Measurements from ENCODE around the gene RBPJL. TPM values are rescaled to one million over a fixed set of nuclear protein-coding genes. Genes with fewer than 3 reads are reported as not detected.

RBPJL gene
- total RNA-seq, 1 donor from 2014 or later: not detected

DNA sequence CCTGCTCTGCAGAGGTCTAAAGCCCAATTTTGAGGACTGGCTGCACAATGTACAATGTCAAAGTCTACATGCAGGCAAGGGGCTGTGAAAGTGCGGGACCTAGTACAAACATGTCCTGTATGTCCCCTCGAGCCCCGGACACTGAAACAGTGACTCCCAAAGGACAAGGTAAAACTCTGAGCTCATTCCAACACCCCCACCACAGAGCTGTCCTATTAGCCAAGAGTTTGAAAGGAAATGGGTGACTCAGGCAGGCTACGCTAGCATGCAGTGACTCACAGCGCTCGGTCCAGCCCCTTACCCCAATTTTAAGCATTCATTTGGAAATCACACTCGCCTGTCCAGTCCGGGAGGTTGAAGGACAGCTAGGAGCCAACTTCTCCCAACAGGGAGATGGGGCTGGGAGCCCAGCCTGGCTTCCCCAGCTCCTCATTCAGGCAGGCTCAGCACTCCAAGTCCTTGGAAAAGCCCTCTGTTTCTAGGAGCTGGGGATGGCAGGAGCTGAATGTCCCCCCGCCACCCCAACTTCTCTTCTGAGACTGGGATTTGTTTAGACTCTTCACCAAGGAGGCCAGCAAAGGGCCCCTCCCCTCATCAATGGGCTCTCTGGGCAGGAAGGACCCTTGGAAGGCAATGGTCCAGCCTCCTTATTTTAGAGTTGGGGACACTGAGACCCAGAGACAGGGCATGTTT is 37.7 kb downstream of the RBPJL start:
- Histone ChIP-seq H3K27me3 (ENCODE audit: low read depth) (no peaks in the 10 kb centered on the region), H3K4me1 (peaks cover 90% of the 10 kb centered on the region), H3K27ac (peak overlapping the region; percentile 93), H3K36me3 (peaks cover 24% of the 10 kb centered on the region), H3K9me3 (no peaks in the 10 kb centered on the region), H3K4me3 (peak overlapping the region; percentile 82)
- intact Hi-C loops (cut with DNase I): no loop called here
- TF ChIP-seq, protein P1, sequence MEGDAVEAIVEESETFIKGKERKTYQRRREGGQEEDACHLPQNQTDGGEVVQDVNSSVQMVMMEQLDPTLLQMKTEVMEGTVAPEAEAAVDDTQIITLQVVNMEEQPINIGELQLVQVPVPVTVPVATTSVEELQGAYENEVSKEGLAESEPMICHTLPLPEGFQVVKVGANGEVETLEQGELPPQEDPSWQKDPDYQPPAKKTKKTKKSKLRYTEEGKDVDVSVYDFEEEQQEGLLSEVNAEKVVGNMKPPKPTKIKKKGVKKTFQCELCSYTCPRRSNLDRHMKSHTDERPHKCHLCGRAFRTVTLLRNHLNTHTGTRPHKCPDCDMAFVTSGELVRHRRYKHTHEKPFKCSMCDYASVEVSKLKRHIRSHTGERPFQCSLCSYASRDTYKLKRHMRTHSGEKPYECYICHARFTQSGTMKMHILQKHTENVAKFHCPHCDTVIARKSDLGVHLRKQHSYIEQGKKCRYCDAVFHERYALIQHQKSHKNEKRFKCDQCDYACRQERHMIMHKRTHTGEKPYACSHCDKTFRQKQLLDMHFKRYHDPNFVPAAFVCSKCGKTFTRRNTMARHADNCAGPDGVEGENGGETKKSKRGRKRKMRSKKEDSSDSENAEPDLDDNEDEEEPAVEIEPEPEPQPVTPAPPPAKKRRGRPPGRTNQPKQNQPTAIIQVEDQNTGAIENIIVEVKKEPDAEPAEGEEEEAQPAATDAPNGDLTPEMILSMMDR (IDR thresholded peaks at IDR 0.05): no peak
- DNase-seq (no peak), ATAC-seq (peak; percentile 29 to 35)

DNA sequence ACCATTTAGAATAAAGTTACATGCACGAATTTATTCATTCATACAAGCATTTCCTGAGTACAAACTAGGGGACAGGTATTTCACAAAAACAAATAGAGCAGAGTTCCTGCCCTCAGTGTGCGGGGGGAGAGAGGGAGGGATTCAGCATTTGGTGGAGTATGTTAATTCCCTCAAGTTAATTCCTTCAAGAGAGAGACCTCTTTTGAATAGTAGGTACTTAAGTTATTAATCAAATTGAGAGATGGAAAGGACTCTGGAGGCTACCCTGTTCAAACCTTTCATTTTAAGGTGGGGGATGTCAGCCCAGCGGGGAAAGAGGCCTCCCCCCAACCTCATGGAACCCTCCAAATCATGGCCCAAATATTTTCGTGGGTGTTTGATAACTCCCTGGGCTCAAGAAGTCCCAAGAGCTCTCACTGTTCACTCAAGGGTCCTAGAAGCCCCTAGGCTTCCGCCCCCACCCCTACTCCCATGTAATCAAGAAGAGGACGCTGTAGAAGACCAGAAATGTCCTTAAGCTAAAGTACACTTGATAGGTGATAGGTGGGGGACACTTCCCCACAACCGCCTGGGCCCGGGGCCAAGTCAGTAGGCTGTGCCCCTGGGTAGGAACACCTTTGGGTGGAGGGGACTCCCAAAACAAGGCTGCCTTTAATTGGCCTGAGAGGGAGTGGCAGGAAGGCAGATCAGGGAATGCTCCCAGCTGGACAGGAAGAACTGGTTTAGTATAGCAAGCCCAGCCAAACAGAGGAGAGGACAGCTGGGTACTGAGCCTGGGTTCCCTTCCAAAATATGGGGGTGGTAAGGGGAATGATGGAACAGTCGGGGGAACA is 38.7 kb downstream of the RBPJL start:
- DNase-seq (peak; percentile 91), ATAC-seq (peak; percentile 58 to 75)
- Histone ChIP-seq H3K9me3 (no peaks in the 10 kb centered on the region), H3K27me3 (ENCODE audit: low read depth) (no peaks in the 10 kb centered on the region), H3K36me3 (peaks cover 15% of the 10 kb centered on the region), H3K4me1 (peaks cover 82% of the 10 kb centered on the region), H3K27ac (peak overlapping the region; percentile 93), H3K4me3 (peak overlapping the region; percentile 82)
- intact Hi-C loops (cut with DNase I): no loop called here
- TF ChIP-seq, protein P1 (IDR thresholded peaks at IDR 0.05): no peak

DNA sequence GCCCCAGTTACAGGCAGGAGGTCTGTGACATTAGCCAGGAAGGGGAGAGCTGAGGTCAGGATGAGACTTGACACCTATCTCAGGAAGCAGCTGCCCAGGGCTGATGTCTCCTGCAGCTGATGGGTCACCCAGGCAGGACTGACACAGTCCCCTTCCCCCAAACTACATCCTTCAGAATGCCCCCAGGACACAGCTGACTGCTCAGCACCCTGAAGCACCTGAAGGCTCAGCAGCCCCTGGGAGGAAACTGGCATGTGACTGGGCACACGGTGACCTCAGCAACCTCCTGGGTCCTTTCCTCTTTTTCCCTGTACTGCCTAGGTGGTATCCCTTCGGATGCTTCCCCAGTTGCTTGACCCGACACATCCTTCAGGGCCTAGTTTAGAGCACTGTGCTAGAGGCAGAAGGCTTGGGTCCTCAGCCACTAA is 39.7 kb downstream of the RBPJL start:
- DNase-seq (no peak), ATAC-seq (no peak)
- no peaks in the 10 kb centered on the region for H3K9me3 ChIP-seq
- H3K36me3 ChIP-seq: peaks cover 5% of the 10 kb centered on the region
- peak overlapping the region; percentile 93 for H3K27ac ChIP-seq
- intact Hi-C loops (cut with DNase I): no loop called here
- H3K4me3 ChIP-seq: peak overlapping the region; percentile 82
- H3K4me1 ChIP-seq: peaks cover 72% of the 10 kb centered on the region
- TF ChIP-seq, protein P1 (IDR thresholded peaks at IDR 0.05): no peak
- no peaks in the 10 kb centered on the region for H3K27me3 ChIP-seq (ENCODE audit: low read depth)

DNA sequence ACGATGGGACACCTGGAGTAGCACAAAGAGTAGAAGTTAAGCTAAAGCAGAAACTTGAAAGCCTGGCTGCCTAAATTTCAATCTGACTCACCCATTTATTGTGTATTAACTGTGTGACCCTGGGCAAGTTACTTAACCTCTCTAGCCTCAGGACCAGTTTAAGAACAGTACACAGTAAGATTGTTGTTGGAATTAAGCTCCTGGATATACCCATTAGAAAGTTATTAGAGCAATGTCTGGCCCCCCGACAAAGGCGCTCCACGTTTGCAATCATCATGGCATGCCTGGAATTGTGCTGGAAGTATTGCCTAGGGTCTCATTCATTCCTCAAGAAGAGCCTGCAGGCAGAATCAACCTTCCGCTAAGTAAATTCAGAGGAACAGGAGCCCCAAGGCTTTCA is 40.2 kb downstream of the RBPJL start:
- Histone ChIP-seq H3K27me3 (ENCODE audit: low read depth) (no peaks in the 10 kb centered on the region), H3K4me1 (peaks cover 66% of the 10 kb centered on the region), H3K36me3 (no peaks in the 10 kb centered on the region), H3K9me3 (no peaks in the 10 kb centered on the region), H3K4me3 (peak overlapping the region; percentile 82), H3K27ac (peak overlapping the region; percentile 93)
- TF ChIP-seq, protein P1 (IDR thresholded peaks at IDR 0.05): no peak
- no peak for ATAC-seq
- no peak for DNase-seq
- intact Hi-C loops (cut with DNase I): no loop called here

DNA sequence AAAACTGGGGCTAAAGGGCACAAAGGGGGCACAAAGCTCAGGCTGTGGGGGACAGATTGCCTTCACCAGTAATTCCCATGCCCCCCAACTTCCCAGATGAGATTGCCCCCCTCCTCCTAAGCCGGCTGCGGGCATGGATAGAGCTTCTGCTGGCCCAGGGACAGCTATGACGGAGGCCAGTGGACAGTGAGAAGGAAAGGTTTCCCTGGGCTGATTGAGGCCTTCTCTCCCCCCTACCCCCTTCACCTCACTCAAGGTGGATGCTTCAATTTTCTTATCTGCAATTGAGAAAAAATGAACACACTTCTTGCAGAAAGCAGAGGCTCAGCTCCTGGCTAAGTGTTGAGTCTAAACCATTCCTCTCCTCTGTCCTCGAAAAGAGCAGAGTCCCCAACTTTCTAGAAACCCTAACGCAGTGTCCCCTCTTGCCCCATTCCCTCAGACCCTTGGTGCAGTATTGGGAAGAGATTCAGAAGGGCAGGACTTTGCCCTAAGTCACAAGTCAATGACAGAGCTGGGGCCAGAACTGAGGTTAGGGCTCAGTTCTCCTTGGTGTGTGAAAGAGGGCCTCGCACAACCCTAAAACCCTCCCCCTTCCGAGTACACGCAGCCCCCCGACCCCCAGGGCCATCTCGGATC is 40.8 kb downstream of the RBPJL start:
- ATAC-seq (peak in 1 of 2 donors; percentile 0), DNase-seq (no peak)
- H3K4me1 ChIP-seq: peaks cover 61% of the 10 kb centered on the region
- intact Hi-C loops (cut with DNase I): no loop called here
- TF ChIP-seq, protein P1 (IDR thresholded peaks at IDR 0.05): no peak
- H3K9me3 ChIP-seq: no peaks in the 10 kb centered on the region
- H3K36me3 ChIP-seq: no peaks in the 10 kb centered on the region
- H3K4me3 ChIP-seq: peak overlapping the region; percentile 82
- peak overlapping the region; percentile 93 for H3K27ac ChIP-seq
- no peaks in the 10 kb centered on the region for H3K27me3 ChIP-seq (ENCODE audit: low read depth)
